ENCODE results near the gene IQSEC1. TPM values are rescaled to one million over a fixed set of nuclear protein-coding genes. Genes with fewer than 3 reads are reported as not detected.
A peak's percentile ranks its signal among the peaks of the same experiment; 100 is the strongest.

Gene IQSEC1
- total RNA-seq, 3 donors from 2014 or later, result 19.8 to 42.2 (median 21.9) TPM

GRCh38 chr3:12984023-12984823 lies 89.0 kb downstream of the IQSEC1 start:
- no peak overlapping the region for H3K4me3 ChIP-seq
- no peaks in the 10 kb centered on the region for H3K9me3 ChIP-seq
- TF ChIP-seq CTCF (IDR thresholded peaks at IDR 0.05), result peak; percentile 55
- peak; percentile 89 for ATAC-seq
- intact Hi-C loops (cut with DNase I, micrococcal nuclease), result no loop called here
- DNase-seq, result peak in 2 of 3 donors; percentile 71 to 87
- no peaks in the 10 kb centered on the region for H3K4me1 ChIP-seq (ENCODE audit: low read depth)
- no peaks in the 10 kb centered on the region for H3K36me3 ChIP-seq (ENCODE audit: low read depth)

- no peak for DNase-seq
- no peak for TF ChIP-seq CTCF (IDR thresholded peaks at IDR 0.05)
- ATAC-seq, result peak; percentile 4
- Histone ChIP-seq H3K4me1 (ENCODE audit: low read depth) (no peaks in the 10 kb centered on the region), H3K9me3 (no peaks in the 10 kb centered on the region), H3K4me3 (no peak overlapping the region), H3K36me3 (ENCODE audit: low read depth) (no peaks in the 10 kb centered on the region)
- intact Hi-C loops (cut with DNase I, micrococcal nuclease), result no loop called here
Observed at GRCh38 chr3:12983319-12983718, 89.9 kb downstream of the IQSEC1 start.

- intact Hi-C loops (cut with DNase I, micrococcal nuclease), result no loop called here
- ATAC-seq (no peak), DNase-seq (no peak)
- Histone ChIP-seq H3K9me3 (no peaks in the 10 kb centered on the region), H3K4me1 (ENCODE audit: low read depth) (no peaks in the 10 kb centered on the region), H3K4me3 (no peak overlapping the region), H3K36me3 (ENCODE audit: low read depth) (no peaks in the 10 kb centered on the region)
- no peak for TF ChIP-seq CTCF (IDR thresholded peaks at IDR 0.05)
Observed at GRCh38 chr3:12982619-12983101, 90.6 kb downstream of the IQSEC1 start.

GRCh38 chr3:12981306-12982275 lies 91.6 kb downstream of the IQSEC1 start:
- no peaks in the 10 kb centered on the region for H3K9me3 ChIP-seq
- TF ChIP-seq CTCF (IDR thresholded peaks at IDR 0.05), result no peak
- intact Hi-C loops (cut with DNase I, micrococcal nuclease), result no loop called here
- H3K4me1 ChIP-seq (ENCODE audit: low read depth), result no peaks in the 10 kb centered on the region
- DNase-seq, result no peak
- ATAC-seq, result no peak
- no peaks in the 10 kb centered on the region for H3K36me3 ChIP-seq (ENCODE audit: low read depth)
- no peak overlapping the region for H3K4me3 ChIP-seq

GRCh38 chr3:12980596-12981290 lies 92.5 kb downstream of the IQSEC1 start:
- no peak overlapping the region for H3K4me3 ChIP-seq
- no peaks in the 10 kb centered on the region for H3K9me3 ChIP-seq
- H3K4me1 ChIP-seq (ENCODE audit: low read depth), result no peaks in the 10 kb centered on the region
- intact Hi-C loops (cut with DNase I, micrococcal nuclease), result no loop called here
- no peak for TF ChIP-seq CTCF (IDR thresholded peaks at IDR 0.05)
- H3K36me3 ChIP-seq (ENCODE audit: low read depth), result no peaks in the 10 kb centered on the region
- ATAC-seq (no peak), DNase-seq (no peak)
